SK-N-SH (cell line): Measurements from ENCODE around the gene WDFY2. TPM values are rescaled to one million over a fixed set of nuclear protein-coding genes. Genes with fewer than 3 reads are reported as not detected.

Source experiments
- CTCF ChIA-PET: fragments of 300-600, 350-600 bp; formaldehyde crosslinking; extraction: SDS; loops from one replicate; lab custom pipeline; 2021; lab: Yijun Ruan, JAX
- POLR2A ChIA-PET: fragments of 350-600 bp; sonication (Branson Sonifier 250); formaldehyde crosslinking; extraction: SDS; loops from one replicate; lab custom pipeline; 2020; ENCODE audit warnings: antibody characterized with exemption, inconsistent platforms; lab: Yijun Ruan, JAX
- DNase-seq: peaks from one replicate; pipeline ENCODE4 v3.0.0; 2012
- H2AFZ ChIP-seq: fragments of 200-600 bp; sonication (generic); 2 replicates; pipeline ENCODE4 v1.8.1; 2016; ENCODE audit warnings: antibody characterized with exemption, mild to moderate bottlenecking, low read depth
- H3F3A ChIP-seq: fragments of 200-600 bp; sonication (generic); replicated peaks from 2 replicates; pipeline ENCODE3; 2016; ENCODE audit warnings: antibody characterized with exemption, mild to moderate bottlenecking; ENCODE audit not compliant: insufficient read depth
- H3K27ac ChIP-seq, 2 experiments: fragments of 200-500 bp in 1 of 2; fragments of 200-600 bp in 1 of 2; sonication (Bioruptor generic) in 1 of 2; sonication (generic), shearing (Covaris generic) in 1 of 2; 2 replicates each; pipeline versions ENCODE4 v1.5.1 to v1.6.1; 2014 to 2016; ENCODE audit warnings: low read depth in 2 of 2, inconsistent platforms in 1 of 2, low read length in 1 of 2, mild to moderate bottlenecking in 1 of 2, mixed read lengths in 1 of 2
- H3K27me3 ChIP-seq: fragments of 200-600 bp; sonication (generic), shearing (Covaris generic); 2 replicates; pipeline ENCODE4 v1.6.1; 2016; ENCODE audit warnings: mixed run types; ENCODE audit not compliant: insufficient read depth
- H3K36me3 ChIP-seq, 2 experiments: fragments of 200-500 bp in 1 of 2; fragments of 200-600 bp in 1 of 2; sonication (Bioruptor generic) in 1 of 2; sonication (generic) in 1 of 2; replicated peaks in 1 of 2; 2 replicates each; pipeline versions ENCODE3 to v1.5.1; 2014 to 2016; ENCODE audit warnings: low read length in 1 of 2, mild to moderate bottlenecking in 1 of 2; ENCODE audit not compliant: insufficient read depth in 2 of 2, control insufficient read depth in 1 of 2
- H3K4me1 ChIP-seq, 2 experiments: fragments of 200-500 bp in 1 of 2; fragments of 200-600 bp in 1 of 2; sonication (Bioruptor generic) in 1 of 2; sonication (generic), shearing (Covaris generic) in 1 of 2; 2 replicates each; pipeline versions ENCODE4 v1.5.1 to v1.6.1; 2014 to 2016; ENCODE audit warnings: low read depth in 1 of 2, low read length in 1 of 2, mixed run types in 1 of 2; ENCODE audit not compliant: insufficient read depth in 2 of 2, control insufficient read depth in 1 of 2
- H3K4me2 ChIP-seq: fragments of 200-600 bp; sonication (generic), shearing (Covaris generic); 2 replicates; pipeline ENCODE4 v1.6.1; 2017; ENCODE audit warnings: mixed run types
- H3K4me3 ChIP-seq, 2 experiments: fragments of 200-500 bp in 1 of 2; fragments of 200-600 bp in 1 of 2; sonication (Bioruptor generic) in 1 of 2; sonication (generic), shearing (Covaris generic) in 1 of 2; 2 replicates each; pipeline versions ENCODE4 v1.5.1 to v1.8.1; 2014 to 2016; ENCODE audit warnings: low read depth in 2 of 2, inconsistent platforms in 1 of 2, low read length in 1 of 2, mild to moderate bottlenecking in 1 of 2, mixed read lengths in 1 of 2, moderate library complexity in 1 of 2
- H3K79me2 ChIP-seq: fragments of 200-600 bp; sonication (generic); 2 replicates; pipeline ENCODE4 v1.8.1; 2017; ENCODE audit warnings: mild to moderate bottlenecking; ENCODE audit not compliant: insufficient read depth
- H3K9ac ChIP-seq: fragments of 200-600 bp; sonication (generic); 2 replicates; pipeline ENCODE4 v1.6.1; 2017; ENCODE audit warnings: mixed run types
- H3K9me2 ChIP-seq: fragments of 200-600 bp; sonication (generic); 2 replicates; pipeline ENCODE4 v1.6.1; 2017; ENCODE audit warnings: mixed run types
- H3K9me3 ChIP-seq: fragments of 200-600 bp; sonication (generic); 2 replicates; pipeline ENCODE4 v1.6.1; 2017; ENCODE audit warnings: mixed run types, mild to moderate bottlenecking, moderate library complexity
- H4K20me1 ChIP-seq: fragments of 200-600 bp; sonication (generic); 2 replicates; pipeline ENCODE4 v1.6.1; 2017; ENCODE audit warnings: mild to moderate bottlenecking, mixed run types; ENCODE audit not compliant: insufficient read depth
- CHD2 ChIP-seq: fragments of 150-350 bp; IDR thresholded peaks from 2 replicates; pipeline ENCODE4 v1.6.1; 2018; ENCODE audit warnings: low read length; ENCODE audit not compliant: partially characterized antibody
- ELF1 ChIP-seq: IDR thresholded peaks from 2 replicates; pipeline ENCODE4 v1.4.0; 2012
- EP300 ChIP-seq, 2 experiments: IDR thresholded peaks; 2 replicates each; pipeline versions ENCODE4 v1.4.0 to v1.6.1; 2012; ENCODE audit warnings: borderline replicate concordance in 1 of 2, low read depth in 1 of 2, low read length in 1 of 2
- EZH2phosphoT487 ChIP-seq: fragments of 200-600 bp; sonication (generic); IDR thresholded peaks from 2 replicates; pipeline ENCODE4 v1.6.1; 2017; ENCODE audit warnings: low read depth, mixed run types, mild to moderate bottlenecking, antibody characterized with exemption, moderate library complexity, borderline replicate concordance
- GATA2 ChIP-seq: sonication (generic); formaldehyde crosslinking; IDR thresholded peaks from 2 replicates; pipeline ENCODE4 v1.5.0; 2020; ENCODE audit warnings: mild to moderate bottlenecking, missing genetic modification reagents
- JUND ChIP-seq: IDR thresholded peaks from 2 replicates; pipeline ENCODE4 v1.4.0; 2012
- MEF2A ChIP-seq: IDR thresholded peaks from 2 replicates; pipeline ENCODE4 v1.4.0; 2012; ENCODE audit warnings: low read depth, borderline replicate concordance
- MXI1 ChIP-seq: IDR thresholded peaks from 2 replicates; pipeline ENCODE4 v1.6.1; 2012; ENCODE audit warnings: mild to moderate bottlenecking, low read depth, low read length, improper control_type of control experiment
- NFIC ChIP-seq: IDR thresholded peaks from 2 replicates; pipeline ENCODE4 v1.4.0; 2012; ENCODE audit warnings: borderline replicate concordance
- POLR2AphosphoS5 ChIP-seq: IDR thresholded peaks from 2 replicates; pipeline ENCODE4 v1.6.1; 2012; ENCODE audit warnings: low read depth, low read length
- RCOR1 ChIP-seq: fragments of 150-350 bp; IDR thresholded peaks from 2 replicates; pipeline ENCODE4 v1.6.1; 2017; ENCODE audit warnings: antibody characterized with exemption, low read length
- RXRA ChIP-seq: IDR thresholded peaks from 2 replicates; pipeline ENCODE4 v1.4.0; 2012; ENCODE audit warnings: low read depth, mild to moderate bottlenecking, borderline replicate concordance
- SMC3 ChIP-seq: IDR thresholded peaks from 2 replicates; pipeline ENCODE4 v1.6.1; 2012; ENCODE audit warnings: low read depth, low read length, improper control_type of control experiment
- TAF1 ChIP-seq: IDR thresholded peaks from 2 replicates; pipeline ENCODE4 v1.6.1; 2012; ENCODE audit warnings: low read depth, mild to moderate bottlenecking, low read length, moderate library complexity, borderline replicate concordance
- YY1 ChIP-seq: IDR thresholded peaks from 2 replicates; pipeline ENCODE4 v1.4.0; 2012; ENCODE audit warnings: low read depth, mild to moderate bottlenecking
- WGBS: methylation state at CpG from one replicate; pipeline ENCODE4 v1.1.6; 2017; ENCODE audit warnings: low lambda C conversion rate; 5-methylcytosine and 5-hydroxymethylcytosine counted together
- polyA plus RNA-seq, 3 experiments: library from polyadenylated mRNA; depleted of rRNA; stranded (reverse); fragments of >200 nt; gene quantifications; 2 replicates each; pipeline ENCODE4 v1.2.3, GENCODE V29; 2012
- TF ChIP-seq, protein P1 (sequence below): fragments of 150-350 bp; IDR thresholded peaks from 2 replicates; pipeline ENCODE4 v1.6.1; 2016; ENCODE audit warnings: mild to moderate bottlenecking, low read depth, low read length
- TF ChIP-seq, protein P2 (sequence below): fragments of 200-600 bp; sonication (generic); IDR thresholded peaks from 2 replicates; pipeline ENCODE4 v1.6.1; 2017; ENCODE audit warnings: antibody characterized with exemption, mild to moderate bottlenecking, moderate library complexity
- TF ChIP-seq, protein P3 (sequence below): IDR thresholded peaks from 2 replicates; pipeline ENCODE4 v1.4.0; 2012; ENCODE audit warnings: low read depth, borderline replicate concordance
- TF ChIP-seq, protein P4 (sequence below): IDR thresholded peaks from 2 replicates; pipeline ENCODE4 v1.4.0; 2012; ENCODE audit warnings: low read depth
- TF ChIP-seq, protein P5 (sequence below): fragments of 150-350 bp; IDR thresholded peaks from 2 replicates; pipeline ENCODE4 v1.6.1; 2017; ENCODE audit warnings: antibody characterized with exemption, low read length, low read depth, borderline replicate concordance

Gene WDFY2
- polyA plus RNA-seq, 1 of the 3 experiments (the other 2 are of a cell fraction), result 4.1 TPM

DNA sequence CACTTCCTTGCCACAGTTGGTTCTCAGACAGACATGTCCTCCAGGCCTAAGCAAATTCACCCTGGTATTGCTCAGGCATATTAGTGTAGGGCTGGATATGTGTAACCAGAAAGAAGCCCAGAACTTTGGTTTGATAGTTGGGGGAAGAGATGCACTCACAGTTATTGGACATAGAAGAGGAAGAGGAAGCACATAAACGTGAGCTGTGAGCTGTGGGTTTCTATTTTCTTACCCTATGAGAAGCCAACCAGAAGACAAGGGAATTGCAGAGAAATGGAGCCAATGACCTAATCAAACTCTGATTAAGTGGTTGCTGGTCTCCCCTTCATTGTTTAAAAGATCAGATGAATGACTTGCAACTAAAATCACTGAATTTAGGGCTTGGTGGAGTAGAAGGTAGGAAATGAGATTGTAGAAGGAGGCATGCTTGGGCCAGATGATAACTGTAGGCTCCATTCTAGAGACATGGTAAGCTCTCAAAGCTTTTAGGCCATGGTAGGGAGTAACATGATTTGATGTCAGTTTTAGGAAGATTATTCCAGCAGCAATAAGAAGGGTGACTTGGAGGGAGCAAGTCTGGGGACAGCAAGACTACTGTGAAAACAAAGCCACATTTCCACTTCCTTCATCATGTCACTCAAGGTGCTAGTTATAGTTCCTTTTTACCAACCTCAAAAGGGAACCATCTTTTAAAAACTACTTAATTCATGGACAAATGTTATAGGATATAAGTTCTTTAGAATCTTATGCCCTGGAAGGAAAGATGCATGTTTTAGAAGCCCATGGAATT is 24.1 kb upstream of the WDFY2 start:
- WGBS, result 83% methylated on average over 1 of the region's 1 CpG
- Histone ChIP-seq H3K4me2 (no peak overlapping the region), H3K27ac (no peak overlapping the region), H3K9me2 (no peaks in the 10 kb centered on the region), H3K79me2 (no peaks in the 10 kb centered on the region), H3K9ac (no peak overlapping the region), H4K20me1 (no peaks in the 10 kb centered on the region), H3K9me3 (no peaks in the 10 kb centered on the region), H3K27me3 (no peaks in the 10 kb centered on the region), H3K36me3 (no peaks in the 10 kb centered on the region), H2AFZ (no peak overlapping the region), H3K4me3 (no peak overlapping the region), H3F3A (peaks cover 16% of the 10 kb centered on the region), H3K4me1 (peaks cover 0 to 5% of the 10 kb centered on the region in 2 experiments; a peak in 1 of 4 replicates)
- ChIA-PET POLR2A (no interaction called here), CTCF (interaction anchor here (1.4 kb wide), 1 partner anchor 35 kb away, joined by 3 read pairs; no protein-coding TSS in a partner anchor)
- DNase-seq, result no peak
- TF ChIP-seq JUND, result no peak
- no peak for TF ChIP-seq ELF1
- no peak for TF ChIP-seq MEF2A
- TF ChIP-seq MXI1, result no peak
- no peak for TF ChIP-seq RXRA
- TF ChIP-seq, protein P1, sequence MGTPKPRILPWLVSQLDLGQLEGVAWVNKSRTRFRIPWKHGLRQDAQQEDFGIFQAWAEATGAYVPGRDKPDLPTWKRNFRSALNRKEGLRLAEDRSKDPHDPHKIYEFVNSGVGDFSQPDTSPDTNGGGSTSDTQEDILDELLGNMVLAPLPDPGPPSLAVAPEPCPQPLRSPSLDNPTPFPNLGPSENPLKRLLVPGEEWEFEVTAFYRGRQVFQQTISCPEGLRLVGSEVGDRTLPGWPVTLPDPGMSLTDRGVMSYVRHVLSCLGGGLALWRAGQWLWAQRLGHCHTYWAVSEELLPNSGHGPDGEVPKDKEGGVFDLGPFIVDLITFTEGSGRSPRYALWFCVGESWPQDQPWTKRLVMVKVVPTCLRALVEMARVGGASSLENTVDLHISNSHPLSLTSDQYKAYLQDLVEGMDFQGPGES, result no peak
- no peak for TF ChIP-seq NFIC
- TF ChIP-seq, protein P2, sequence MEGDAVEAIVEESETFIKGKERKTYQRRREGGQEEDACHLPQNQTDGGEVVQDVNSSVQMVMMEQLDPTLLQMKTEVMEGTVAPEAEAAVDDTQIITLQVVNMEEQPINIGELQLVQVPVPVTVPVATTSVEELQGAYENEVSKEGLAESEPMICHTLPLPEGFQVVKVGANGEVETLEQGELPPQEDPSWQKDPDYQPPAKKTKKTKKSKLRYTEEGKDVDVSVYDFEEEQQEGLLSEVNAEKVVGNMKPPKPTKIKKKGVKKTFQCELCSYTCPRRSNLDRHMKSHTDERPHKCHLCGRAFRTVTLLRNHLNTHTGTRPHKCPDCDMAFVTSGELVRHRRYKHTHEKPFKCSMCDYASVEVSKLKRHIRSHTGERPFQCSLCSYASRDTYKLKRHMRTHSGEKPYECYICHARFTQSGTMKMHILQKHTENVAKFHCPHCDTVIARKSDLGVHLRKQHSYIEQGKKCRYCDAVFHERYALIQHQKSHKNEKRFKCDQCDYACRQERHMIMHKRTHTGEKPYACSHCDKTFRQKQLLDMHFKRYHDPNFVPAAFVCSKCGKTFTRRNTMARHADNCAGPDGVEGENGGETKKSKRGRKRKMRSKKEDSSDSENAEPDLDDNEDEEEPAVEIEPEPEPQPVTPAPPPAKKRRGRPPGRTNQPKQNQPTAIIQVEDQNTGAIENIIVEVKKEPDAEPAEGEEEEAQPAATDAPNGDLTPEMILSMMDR, result no peak
- TF ChIP-seq GATA2 (CRISPR knock-in tag), result no peak
- no peak for TF ChIP-seq EZH2phosphoT487
- no peak for TF ChIP-seq POLR2AphosphoS5
- TF ChIP-seq SMC3, result no peak
- TF ChIP-seq YY1, result no peak
- TF ChIP-seq, protein P3, sequence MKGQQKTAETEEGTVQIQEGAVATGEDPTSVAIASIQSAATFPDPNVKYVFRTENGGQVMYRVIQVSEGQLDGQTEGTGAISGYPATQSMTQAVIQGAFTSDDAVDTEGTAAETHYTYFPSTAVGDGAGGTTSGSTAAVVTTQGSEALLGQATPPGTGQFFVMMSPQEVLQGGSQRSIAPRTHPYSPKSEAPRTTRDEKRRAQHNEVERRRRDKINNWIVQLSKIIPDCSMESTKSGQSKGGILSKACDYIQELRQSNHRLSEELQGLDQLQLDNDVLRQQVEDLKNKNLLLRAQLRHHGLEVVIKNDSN, result no peak
- TF ChIP-seq CHD2, result no peak
- no peak for TF ChIP-seq TAF1
- TF ChIP-seq RCOR1, result no peak
- TF ChIP-seq, protein P4, sequence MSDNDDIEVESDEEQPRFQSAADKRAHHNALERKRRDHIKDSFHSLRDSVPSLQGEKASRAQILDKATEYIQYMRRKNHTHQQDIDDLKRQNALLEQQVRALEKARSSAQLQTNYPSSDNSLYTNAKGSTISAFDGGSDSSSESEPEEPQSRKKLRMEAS, result no peak
- TF ChIP-seq EP300 (IDR thresholded peaks at IDR 0.05; ENCODE audit: borderline replicate concordance in 1 of 2, low read depth in 1 of 2, low read length in 1 of 2), result no peak
- TF ChIP-seq, protein P5, sequence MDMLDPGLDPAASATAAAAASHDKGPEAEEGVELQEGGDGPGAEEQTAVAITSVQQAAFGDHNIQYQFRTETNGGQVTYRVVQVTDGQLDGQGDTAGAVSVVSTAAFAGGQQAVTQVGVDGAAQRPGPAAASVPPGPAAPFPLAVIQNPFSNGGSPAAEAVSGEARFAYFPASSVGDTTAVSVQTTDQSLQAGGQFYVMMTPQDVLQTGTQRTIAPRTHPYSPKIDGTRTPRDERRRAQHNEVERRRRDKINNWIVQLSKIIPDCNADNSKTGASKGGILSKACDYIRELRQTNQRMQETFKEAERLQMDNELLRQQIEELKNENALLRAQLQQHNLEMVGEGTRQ, result no peak
